Measurements from ENCODE around the gene APOC3. TPM values are rescaled to one million over a fixed set of nuclear protein-coding genes. Genes with fewer than 3 reads are reported as not detected.

The APOC3 gene
- total RNA-seq, 4 donors from 2014 or later, result 1.1 TPM; not detected in 3

DNA sequence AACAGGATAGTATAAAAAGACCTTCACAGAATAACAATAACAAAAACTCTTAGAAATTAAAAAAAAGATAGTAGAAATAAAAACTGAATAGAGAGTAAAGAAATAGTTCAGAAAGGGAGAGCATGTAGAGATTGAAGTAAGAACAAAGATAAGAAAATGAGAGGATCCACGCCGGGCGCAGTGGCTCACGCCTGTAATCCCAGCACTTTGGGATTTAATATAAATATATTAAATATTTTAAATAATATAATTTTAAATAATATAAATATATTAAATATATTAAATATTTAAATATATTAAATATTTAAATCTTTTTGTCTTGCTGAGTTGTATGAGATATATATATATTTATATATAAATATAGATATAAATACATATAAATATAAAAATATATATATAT is 17.6 kb upstream of the APOC3 start:
- TF ChIP-seq EP300 (IDR thresholded peaks at IDR 0.05) (no peak), POLR2A (IDR thresholded peaks at IDR 0.05) (no peak), POLR2AphosphoS5 (IDR thresholded peaks at IDR 0.05) (no peak)
- TF ChIP-seq, protein P1, sequence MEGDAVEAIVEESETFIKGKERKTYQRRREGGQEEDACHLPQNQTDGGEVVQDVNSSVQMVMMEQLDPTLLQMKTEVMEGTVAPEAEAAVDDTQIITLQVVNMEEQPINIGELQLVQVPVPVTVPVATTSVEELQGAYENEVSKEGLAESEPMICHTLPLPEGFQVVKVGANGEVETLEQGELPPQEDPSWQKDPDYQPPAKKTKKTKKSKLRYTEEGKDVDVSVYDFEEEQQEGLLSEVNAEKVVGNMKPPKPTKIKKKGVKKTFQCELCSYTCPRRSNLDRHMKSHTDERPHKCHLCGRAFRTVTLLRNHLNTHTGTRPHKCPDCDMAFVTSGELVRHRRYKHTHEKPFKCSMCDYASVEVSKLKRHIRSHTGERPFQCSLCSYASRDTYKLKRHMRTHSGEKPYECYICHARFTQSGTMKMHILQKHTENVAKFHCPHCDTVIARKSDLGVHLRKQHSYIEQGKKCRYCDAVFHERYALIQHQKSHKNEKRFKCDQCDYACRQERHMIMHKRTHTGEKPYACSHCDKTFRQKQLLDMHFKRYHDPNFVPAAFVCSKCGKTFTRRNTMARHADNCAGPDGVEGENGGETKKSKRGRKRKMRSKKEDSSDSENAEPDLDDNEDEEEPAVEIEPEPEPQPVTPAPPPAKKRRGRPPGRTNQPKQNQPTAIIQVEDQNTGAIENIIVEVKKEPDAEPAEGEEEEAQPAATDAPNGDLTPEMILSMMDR (IDR thresholded peaks at IDR 0.05), result no peak
- H3K4me1 ChIP-seq, result no peaks in the 10 kb centered on the region
- H3K9me3 ChIP-seq, result no peaks in the 10 kb centered on the region
- H3K27me3 ChIP-seq, result peaks cover 5% of the 10 kb centered on the region
- ATAC-seq, result no peak
- no peak overlapping the region for H3K4me3 ChIP-seq
- H3K27ac ChIP-seq, result no peak overlapping the region
- WGBS, 2 donors (ENCODE audit: low coverage in 1 of 2), result 78 to 95% methylated on average over 4 of the region's 4 CpGs
- no peaks in the 10 kb centered on the region for H3K36me3 ChIP-seq

DNA sequence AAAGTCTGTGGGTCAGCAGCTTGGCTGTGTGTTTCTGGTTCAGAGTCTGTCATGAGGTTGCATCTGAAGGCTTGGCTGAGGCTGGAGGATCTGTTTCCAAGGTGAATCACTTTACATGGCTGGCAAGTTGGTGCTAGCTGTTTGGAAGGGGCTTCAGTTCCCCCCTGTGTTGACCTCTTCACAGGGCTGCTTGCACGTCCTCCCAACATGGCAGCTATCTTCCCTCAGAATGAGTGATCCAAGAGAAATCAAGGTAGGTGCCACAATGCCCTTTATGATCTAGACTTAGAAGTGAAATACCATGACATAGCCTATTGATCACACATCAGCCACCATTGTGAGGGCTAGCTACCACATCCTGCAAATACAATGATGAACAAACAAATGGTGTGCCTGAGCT is 16.5 kb upstream of the APOC3 start:
- no peak for TF ChIP-seq POLR2AphosphoS5 (IDR thresholded peaks at IDR 0.05)
- TF ChIP-seq, protein P1 (IDR thresholded peaks at IDR 0.05), result no peak
- no peak for TF ChIP-seq EP300 (IDR thresholded peaks at IDR 0.05)
- no peak for TF ChIP-seq POLR2A (IDR thresholded peaks at IDR 0.05)
- Histone ChIP-seq H3K9me3 (no peaks in the 10 kb centered on the region), H3K36me3 (no peaks in the 10 kb centered on the region), H3K27me3 (no peaks in the 10 kb centered on the region), H3K4me3 (no peak overlapping the region), H3K4me1 (no peaks in the 10 kb centered on the region), H3K27ac (no peak overlapping the region)
- ATAC-seq, result no peak
- WGBS, 2 donors (ENCODE audit: low coverage in 1 of 2), result 60 to 100% methylated on average over 1 of the region's 1 CpG

- Histone ChIP-seq H3K27ac (no peak overlapping the region), H3K9me3 (no peaks in the 10 kb centered on the region), H3K27me3 (no peaks in the 10 kb centered on the region), H3K4me1 (no peaks in the 10 kb centered on the region), H3K4me3 (no peak overlapping the region), H3K36me3 (no peaks in the 10 kb centered on the region)
- TF ChIP-seq EP300 (IDR thresholded peaks at IDR 0.05) (no peak), POLR2A (IDR thresholded peaks at IDR 0.05) (no peak), POLR2AphosphoS5 (IDR thresholded peaks at IDR 0.05) (no peak)
- TF ChIP-seq, protein P1 (IDR thresholded peaks at IDR 0.05), result no peak
- ATAC-seq, result no peak
- WGBS, 2 donors (ENCODE audit: low coverage in 1 of 2), result 100% methylated on average over 1 of the region's 5 CpGs
These were observed 15.8 kb upstream of the APOC3 start for GRCh38 chr11:116813781-116814471.

DNA sequence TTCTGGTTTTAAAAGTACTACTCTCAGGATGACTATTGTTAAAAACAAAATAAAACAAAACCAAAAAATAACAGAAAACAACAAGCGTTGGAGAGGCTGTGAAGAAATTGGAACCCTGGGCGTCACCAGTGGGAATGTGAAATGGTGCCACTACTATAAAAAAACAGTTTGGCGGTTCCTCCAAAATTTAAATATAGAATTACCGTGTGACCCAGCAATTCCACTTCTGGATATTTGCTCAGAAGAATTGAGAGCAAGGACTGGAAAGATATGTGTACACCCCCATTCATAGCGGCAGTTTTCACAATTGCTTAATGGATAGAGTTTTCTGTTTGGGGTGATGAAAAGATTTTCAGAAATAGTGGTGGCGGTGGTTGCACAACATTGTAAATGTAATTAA is 15.2 kb upstream of the APOC3 start:
- Histone ChIP-seq H3K27me3 (no peaks in the 10 kb centered on the region), H3K27ac (no peak overlapping the region), H3K4me1 (no peaks in the 10 kb centered on the region), H3K9me3 (no peaks in the 10 kb centered on the region), H3K36me3 (no peaks in the 10 kb centered on the region), H3K4me3 (no peak overlapping the region)
- WGBS, 2 donors (ENCODE audit: low coverage in 1 of 2), result 71 to 76% methylated on average over 4 to 6 of the region's 6 CpGs
- no peak for ATAC-seq
- no peak for TF ChIP-seq POLR2A (IDR thresholded peaks at IDR 0.05)
- no peak for TF ChIP-seq EP300 (IDR thresholded peaks at IDR 0.05)
- TF ChIP-seq POLR2AphosphoS5 (IDR thresholded peaks at IDR 0.05), result no peak
- TF ChIP-seq, protein P1 (IDR thresholded peaks at IDR 0.05), result no peak

DNA sequence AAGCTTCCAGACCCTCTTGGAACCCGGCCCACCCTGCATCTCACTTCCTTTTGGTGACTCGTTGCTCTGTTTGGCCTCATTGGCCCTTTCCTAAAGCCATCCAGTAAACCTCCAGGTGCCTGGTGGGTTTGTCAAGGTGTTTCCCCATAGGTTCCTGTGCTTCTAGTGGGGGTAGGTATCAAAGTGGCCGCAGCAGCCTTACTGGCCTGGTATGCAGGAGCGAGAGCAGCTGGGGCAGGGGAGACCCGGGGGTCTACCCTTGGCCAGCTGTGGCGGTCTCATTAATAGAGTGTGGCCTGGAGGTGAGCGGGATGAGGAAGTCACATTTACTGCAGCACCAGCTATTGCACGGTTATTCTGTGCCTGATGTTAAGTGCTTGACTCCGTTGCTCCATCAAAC is 10.7 kb upstream of the APOC3 start:
- H3K9me3 ChIP-seq, result no peaks in the 10 kb centered on the region
- WGBS, 2 donors (ENCODE audit: low coverage in 1 of 2), result 100% methylated on average over 2 of the region's 9 CpGs; no CpG with 5 or more reads in 1 of the 2 donors
- no peaks in the 10 kb centered on the region for H3K4me1 ChIP-seq
- no peaks in the 10 kb centered on the region for H3K36me3 ChIP-seq
- TF ChIP-seq POLR2AphosphoS5 (IDR thresholded peaks at IDR 0.05) (no peak), EP300 (IDR thresholded peaks at IDR 0.05) (no peak), POLR2A (IDR thresholded peaks at IDR 0.05) (no peak)
- TF ChIP-seq, protein P1 (IDR thresholded peaks at IDR 0.05), result no peak
- no peak for ATAC-seq
- no peaks in the 10 kb centered on the region for H3K27me3 ChIP-seq
- no peak overlapping the region for H3K27ac ChIP-seq
- no peak overlapping the region for H3K4me3 ChIP-seq

Measured in gastroesophageal sphincter (tissue), 4 donors.